Fibroblast of mammary gland (primary cell): Measurements from ENCODE around the gene DMWD.

Source experiments
- DNase-seq: peaks from one replicate; pipeline ENCODE4 v3.0.0-alpha.2; 2010; ENCODE audit warnings: low read depth
- H3K4me3 ChIP-seq: 2 replicates; pipeline ENCODE4 v1.5.1; 2011; ENCODE audit warnings: low read depth, mild to moderate bottlenecking, low read length, moderate library complexity; ENCODE audit not compliant: control insufficient read depth
- TF ChIP-seq, protein P1 (sequence below): conservative IDR thresholded peaks from 2 replicates; pipeline ENCODE4 v1.5.1; 2011; ENCODE audit warnings: low read depth, low read length, inconsistent platforms; ENCODE audit not compliant: control insufficient read depth, insufficient read depth

DMWD gene

DNA sequence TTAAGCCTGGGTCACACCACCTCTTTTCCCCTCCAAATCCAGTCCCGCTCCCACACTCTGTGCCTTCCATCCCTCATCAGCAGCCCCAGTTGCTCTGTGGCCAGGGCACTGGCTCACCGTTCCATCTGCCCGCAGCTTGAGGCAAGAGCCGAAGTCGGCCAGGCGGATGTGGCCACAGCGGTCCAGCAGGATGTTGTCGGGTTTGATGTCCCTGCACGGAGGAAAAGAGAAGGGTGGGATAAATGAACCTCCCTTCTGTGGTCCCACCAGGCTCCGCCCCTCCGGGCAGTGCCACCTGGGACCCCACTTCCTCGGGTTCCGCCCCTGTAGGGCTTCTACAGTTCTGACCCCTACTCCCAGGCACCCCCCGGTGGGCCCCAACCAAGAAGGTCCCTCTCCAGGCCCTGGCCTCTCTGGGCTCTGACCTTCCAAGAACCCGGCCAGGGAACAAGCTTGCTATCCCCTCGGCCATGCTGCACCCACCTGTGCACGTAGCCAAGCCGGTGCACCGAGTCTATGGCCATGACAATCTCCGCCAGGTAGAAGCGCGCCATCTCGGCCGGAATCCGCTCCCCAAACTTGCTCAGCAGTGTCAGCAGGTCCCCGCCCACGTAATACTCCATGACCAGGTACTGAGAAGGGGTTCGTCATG lies 14.5 kb downstream of the DMWD start:
- no peak for DNase-seq
- no peak overlapping the region for H3K4me3 ChIP-seq
- TF ChIP-seq, protein P1, sequence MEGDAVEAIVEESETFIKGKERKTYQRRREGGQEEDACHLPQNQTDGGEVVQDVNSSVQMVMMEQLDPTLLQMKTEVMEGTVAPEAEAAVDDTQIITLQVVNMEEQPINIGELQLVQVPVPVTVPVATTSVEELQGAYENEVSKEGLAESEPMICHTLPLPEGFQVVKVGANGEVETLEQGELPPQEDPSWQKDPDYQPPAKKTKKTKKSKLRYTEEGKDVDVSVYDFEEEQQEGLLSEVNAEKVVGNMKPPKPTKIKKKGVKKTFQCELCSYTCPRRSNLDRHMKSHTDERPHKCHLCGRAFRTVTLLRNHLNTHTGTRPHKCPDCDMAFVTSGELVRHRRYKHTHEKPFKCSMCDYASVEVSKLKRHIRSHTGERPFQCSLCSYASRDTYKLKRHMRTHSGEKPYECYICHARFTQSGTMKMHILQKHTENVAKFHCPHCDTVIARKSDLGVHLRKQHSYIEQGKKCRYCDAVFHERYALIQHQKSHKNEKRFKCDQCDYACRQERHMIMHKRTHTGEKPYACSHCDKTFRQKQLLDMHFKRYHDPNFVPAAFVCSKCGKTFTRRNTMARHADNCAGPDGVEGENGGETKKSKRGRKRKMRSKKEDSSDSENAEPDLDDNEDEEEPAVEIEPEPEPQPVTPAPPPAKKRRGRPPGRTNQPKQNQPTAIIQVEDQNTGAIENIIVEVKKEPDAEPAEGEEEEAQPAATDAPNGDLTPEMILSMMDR = no peak

DNA sequence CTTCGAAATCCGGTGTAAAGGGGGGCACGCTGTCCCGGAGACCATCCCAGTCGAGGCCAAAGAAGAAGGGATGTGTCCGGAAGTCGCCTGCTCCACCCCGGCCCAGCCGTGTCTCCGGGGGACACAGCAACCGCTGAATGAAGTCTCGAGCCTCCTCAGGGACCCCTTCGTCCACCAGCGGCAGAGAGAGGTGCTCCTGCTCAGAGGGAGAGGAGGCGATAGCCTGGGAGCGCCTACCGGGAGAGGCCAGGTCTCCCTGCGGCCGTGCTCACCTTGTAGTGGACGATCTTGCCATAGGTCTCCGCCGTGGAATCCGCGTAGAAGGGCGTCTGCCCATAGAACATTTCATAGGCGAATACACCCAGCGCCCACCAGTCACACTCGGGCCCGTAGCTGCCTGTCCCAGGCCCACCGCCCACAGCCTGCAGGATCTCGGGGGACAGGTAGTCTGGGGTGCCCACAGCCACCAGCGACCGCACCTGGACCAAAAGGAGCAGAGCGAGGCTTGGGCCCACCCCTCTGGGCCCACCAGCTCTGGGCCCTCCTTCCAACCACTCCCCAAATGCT lies 15.2 kb downstream of the DMWD start:
- no peak overlapping the region for H3K4me3 ChIP-seq
- TF ChIP-seq, protein P1 = no peak
- DNase-seq = no peak

DNA sequence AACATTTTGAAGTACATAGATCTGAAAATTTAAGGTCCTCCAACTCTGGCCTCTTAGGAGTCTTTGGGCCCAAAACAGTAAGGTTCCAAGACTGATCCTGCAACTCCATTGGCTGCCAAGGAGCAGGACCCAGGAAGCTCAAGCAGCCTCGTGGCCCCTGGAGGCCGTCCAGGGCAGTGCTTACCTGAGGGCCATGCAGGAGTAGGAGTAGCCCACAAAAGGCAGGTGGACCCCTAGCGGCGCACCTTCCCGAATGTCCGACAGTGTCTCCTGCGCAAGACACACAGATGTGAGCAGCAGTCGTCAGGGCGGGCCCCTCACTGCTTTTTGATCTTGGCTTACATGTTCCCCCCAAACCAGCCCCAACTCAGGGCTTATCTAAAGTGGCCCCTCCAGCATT lies 17.9 kb downstream of the DMWD start:
- no peak overlapping the region for H3K4me3 ChIP-seq
- DNase-seq = no peak
- TF ChIP-seq, protein P1 = no peak

DNA sequence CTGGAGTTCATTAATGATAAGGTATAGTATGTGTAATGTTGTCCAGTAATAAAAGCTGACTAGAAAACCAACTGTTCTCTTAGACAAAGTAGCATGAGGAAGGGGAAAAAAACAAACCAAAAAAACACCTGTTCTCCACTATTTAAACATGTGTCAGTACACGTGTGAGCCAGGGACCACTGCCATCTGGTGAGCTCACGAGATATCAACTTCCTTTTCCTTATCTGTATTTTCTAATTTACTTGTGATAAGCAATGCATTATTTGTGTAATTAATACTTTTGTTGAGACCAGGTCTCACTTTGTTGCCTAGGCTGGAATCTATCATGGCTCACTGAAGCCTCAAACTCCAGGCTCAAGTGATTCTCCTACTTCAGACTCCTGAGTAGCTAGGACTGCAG lies 19.3 kb downstream of the DMWD start:
- H3K4me3 ChIP-seq = no peak overlapping the region
- TF ChIP-seq, protein P1 = no peak
- DNase-seq = no peak

DNA sequence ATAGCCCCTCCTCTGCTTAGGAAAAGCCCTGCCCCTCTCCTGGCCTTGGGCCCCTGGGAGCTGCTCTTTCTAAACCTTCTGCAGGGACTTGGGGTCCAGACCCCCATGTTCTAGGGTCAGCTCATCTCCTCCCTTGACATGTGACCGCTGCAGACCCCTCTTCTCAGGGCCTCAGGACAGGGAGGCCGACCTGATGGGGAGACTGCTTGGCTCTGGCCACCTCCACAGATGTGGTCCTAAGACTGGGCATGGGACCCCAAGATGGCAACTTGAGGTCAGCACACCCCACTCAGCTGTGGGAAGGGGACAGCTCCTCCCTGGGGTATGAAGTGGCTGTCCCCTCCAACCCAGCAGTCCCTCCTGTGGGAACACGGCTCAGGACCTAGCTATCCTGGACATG lies 19.7 kb downstream of the DMWD start:
- H3K4me3 ChIP-seq = no peak overlapping the region
- TF ChIP-seq, protein P1 = no peak
- DNase-seq = no peak

DNA sequence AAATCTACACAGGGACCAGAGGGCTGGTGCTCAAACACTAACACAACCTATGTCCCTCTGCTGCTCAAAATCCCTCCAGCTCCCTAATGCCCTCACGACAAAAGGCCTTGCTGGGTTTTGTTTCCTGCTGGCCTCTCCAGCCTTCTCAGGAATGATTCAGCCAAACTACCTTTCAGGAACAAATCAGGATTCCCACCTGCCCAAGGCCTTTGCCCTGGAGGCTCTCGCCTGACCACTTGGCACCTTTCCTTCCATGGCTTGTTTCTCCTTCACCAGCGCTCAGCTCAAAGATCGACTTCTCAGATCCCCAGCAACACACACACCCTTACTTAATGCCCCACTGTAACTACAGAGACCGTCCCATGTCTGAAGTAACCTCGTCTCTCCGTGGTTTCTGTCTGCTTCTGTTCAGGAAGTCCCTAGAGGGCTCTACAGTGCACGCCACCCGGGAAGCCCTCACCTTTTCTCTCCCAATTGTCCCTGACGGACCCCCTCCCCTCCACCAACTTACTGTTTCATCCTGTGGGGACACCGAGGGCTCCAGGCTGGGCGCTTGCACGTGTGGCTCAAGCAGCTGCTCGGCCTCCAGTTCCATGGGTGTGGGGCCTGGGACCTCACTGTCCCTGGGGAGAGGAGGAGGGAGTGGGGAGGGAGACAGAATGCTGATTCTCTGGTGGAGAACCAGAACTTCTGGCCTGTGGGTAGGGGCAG lies 20.4 kb downstream of the DMWD start:
- TF ChIP-seq, protein P1 = no peak
- H3K4me3 ChIP-seq = no peak overlapping the region
- DNase-seq = no peak
